Suprapubic skin (tissue), 3 donors: ENCODE results near the gene PEMT.

Source experiments
- POLR2A ChIP-seq, 2 donors: fragments of 450-650 bp; IDR thresholded peaks; one replicate each; pipeline ENCODE4 v1.6.1; 2017; ENCODE audit warnings: antibody characterized with exemption in 2 of 2, mild to moderate bottlenecking in 2 of 2, moderate library complexity in 2 of 2
- TF ChIP-seq, protein P1 (sequence below), 2 donors: fragments of 200-600 bp in 1 of 2; fragments of 450-650 bp in 1 of 2; sonication (generic) in 1 of 2; IDR thresholded peaks; one replicate each; pipeline ENCODE4 v1.5.1; 2016 to 2019; ENCODE audit warnings: antibody characterized with exemption in 2 of 2, mild to moderate bottlenecking in 1 of 2, moderate library complexity in 1 of 2

- TF ChIP-seq, protein P1, sequence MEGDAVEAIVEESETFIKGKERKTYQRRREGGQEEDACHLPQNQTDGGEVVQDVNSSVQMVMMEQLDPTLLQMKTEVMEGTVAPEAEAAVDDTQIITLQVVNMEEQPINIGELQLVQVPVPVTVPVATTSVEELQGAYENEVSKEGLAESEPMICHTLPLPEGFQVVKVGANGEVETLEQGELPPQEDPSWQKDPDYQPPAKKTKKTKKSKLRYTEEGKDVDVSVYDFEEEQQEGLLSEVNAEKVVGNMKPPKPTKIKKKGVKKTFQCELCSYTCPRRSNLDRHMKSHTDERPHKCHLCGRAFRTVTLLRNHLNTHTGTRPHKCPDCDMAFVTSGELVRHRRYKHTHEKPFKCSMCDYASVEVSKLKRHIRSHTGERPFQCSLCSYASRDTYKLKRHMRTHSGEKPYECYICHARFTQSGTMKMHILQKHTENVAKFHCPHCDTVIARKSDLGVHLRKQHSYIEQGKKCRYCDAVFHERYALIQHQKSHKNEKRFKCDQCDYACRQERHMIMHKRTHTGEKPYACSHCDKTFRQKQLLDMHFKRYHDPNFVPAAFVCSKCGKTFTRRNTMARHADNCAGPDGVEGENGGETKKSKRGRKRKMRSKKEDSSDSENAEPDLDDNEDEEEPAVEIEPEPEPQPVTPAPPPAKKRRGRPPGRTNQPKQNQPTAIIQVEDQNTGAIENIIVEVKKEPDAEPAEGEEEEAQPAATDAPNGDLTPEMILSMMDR (IDR thresholded peaks at IDR 0.05), result no peak
- no peak for TF ChIP-seq POLR2A (IDR thresholded peaks at IDR 0.05)
Observed at GRCh38 chr17:17463821-17464220, 127.7 kb downstream of the PEMT start.
